Breast epithelium (tissue), 4 donors: ENCODE data around the gene NXN. TPM values are rescaled to one million over a fixed set of nuclear protein-coding genes. Genes with fewer than 3 reads are reported as not detected.

ENCODE experiments used
- DNase-seq, 2 donors: peaks; one replicate each; pipeline ENCODE4 v3.0.0-alpha.2; 2019; ENCODE audit warnings: low spot score in 2 of 2
- H3K27ac ChIP-seq, 2 donors: fragments of 200-600 bp; sonication (generic) in 1 of 2; one replicate each; pipeline ENCODE4 v1.5.1; 2016 to 2019; ENCODE audit warnings: mild to moderate bottlenecking in 1 of 2
- H3K27me3 ChIP-seq, 2 donors: fragments of 200-600 bp; sonication (generic) in 1 of 2; one replicate each; pipeline versions ENCODE4 v1.5.1 to v1.6.0; 2017 to 2019; ENCODE audit warnings: control low read depth in 1 of 2, mild to moderate bottlenecking in 1 of 2
- H3K36me3 ChIP-seq: fragments of 200-600 bp; one replicate; pipeline ENCODE4 v1.5.1; 2019
- H3K4me1 ChIP-seq, 2 donors: fragments of 200-600 bp; sonication (generic); one replicate each; pipeline ENCODE4 v1.5.1; 2016 to 2019; ENCODE audit warnings: control low read depth in 1 of 2
- H3K4me3 ChIP-seq, 3 donors: fragments of 200-600 bp; sonication (generic); 1 replicate in 2 of 3; 2 replicates in 1 of 3; pipeline ENCODE4 v1.5.1; 2016 to 2019; ENCODE audit warnings: mild to moderate bottlenecking in 3 of 3, moderate library complexity in 2 of 3
- H3K9me3 ChIP-seq, 2 donors: fragments of 200-600 bp; sonication (generic) in 1 of 2; one replicate each; pipeline ENCODE4 v1.5.1; 2016 to 2019; ENCODE audit warnings: control low read depth in 1 of 2
- POLR2A ChIP-seq: fragments of 450-650 bp; IDR thresholded peaks from one replicate; pipeline ENCODE4 v1.6.1; 2016; ENCODE audit warnings: antibody characterized with exemption, mild to moderate bottlenecking, moderate library complexity
- POLR2AphosphoS5 ChIP-seq, 3 donors: sonication (generic); formaldehyde crosslinking; IDR thresholded peaks; one replicate each; pipeline ENCODE4 v1.6.1; 2017; ENCODE audit warnings: antibody characterized with exemption in 3 of 3
- intact Hi-C: fragments of 100-400 bp; cut with DNase I; formaldehyde crosslinking; loops from one replicate; pipeline ENCODE4 v1.15.1; 2023; ENCODE audit warnings: low total_unique reads
- total RNA-seq, 3 donors: library from RNA; depleted of rRNA; stranded (reverse); fragments of >200 nt; gene quantifications; one replicate each; pipeline ENCODE4 v1.1.0, GENCODE V29; 2016
- TF ChIP-seq, protein P1 (sequence below), 3 donors: fragments of 450-650 bp; IDR thresholded peaks; one replicate each; pipeline ENCODE4 v1.5.1; 2016 to 2017; ENCODE audit warnings: antibody characterized with exemption in 3 of 3, mild to moderate bottlenecking in 3 of 3, moderate library complexity in 3 of 3

The NXN gene
- total RNA-seq, 3 donors from 2014 or later = 9.3 to 14.3 (median 12.8) TPM

DNA sequence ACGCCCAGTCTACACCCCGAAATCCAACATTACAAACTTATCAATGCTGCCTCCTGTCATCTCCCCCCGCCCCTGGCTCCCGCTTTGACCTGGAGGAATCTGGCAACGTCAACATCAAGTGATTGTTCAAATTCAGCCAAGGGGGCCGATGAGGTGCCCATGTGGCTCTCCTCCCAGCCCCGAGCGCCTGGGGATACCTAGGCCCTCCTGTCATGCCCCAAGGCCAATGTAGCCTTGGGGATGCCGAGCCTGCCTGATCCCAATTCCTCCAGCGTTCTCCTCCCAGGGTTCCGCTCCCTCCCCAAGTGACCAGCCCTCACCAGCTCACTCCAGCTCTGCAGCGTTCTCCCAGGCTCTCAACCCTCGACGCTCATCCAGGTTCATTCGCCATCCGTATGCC is 59.4 kb downstream of the NXN start:
- H3K27ac ChIP-seq = no peak overlapping the region
- H3K4me3 ChIP-seq = no peak overlapping the region
- no peak for DNase-seq
- no peaks in the 10 kb centered on the region for H3K4me1 ChIP-seq
- TF ChIP-seq POLR2A (no peak), POLR2AphosphoS5 (IDR thresholded peaks at IDR 0.05) (no peak)
- TF ChIP-seq, protein P1, sequence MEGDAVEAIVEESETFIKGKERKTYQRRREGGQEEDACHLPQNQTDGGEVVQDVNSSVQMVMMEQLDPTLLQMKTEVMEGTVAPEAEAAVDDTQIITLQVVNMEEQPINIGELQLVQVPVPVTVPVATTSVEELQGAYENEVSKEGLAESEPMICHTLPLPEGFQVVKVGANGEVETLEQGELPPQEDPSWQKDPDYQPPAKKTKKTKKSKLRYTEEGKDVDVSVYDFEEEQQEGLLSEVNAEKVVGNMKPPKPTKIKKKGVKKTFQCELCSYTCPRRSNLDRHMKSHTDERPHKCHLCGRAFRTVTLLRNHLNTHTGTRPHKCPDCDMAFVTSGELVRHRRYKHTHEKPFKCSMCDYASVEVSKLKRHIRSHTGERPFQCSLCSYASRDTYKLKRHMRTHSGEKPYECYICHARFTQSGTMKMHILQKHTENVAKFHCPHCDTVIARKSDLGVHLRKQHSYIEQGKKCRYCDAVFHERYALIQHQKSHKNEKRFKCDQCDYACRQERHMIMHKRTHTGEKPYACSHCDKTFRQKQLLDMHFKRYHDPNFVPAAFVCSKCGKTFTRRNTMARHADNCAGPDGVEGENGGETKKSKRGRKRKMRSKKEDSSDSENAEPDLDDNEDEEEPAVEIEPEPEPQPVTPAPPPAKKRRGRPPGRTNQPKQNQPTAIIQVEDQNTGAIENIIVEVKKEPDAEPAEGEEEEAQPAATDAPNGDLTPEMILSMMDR (IDR thresholded peaks at IDR 0.05) = no peak
- no peaks in the 10 kb centered on the region for H3K9me3 ChIP-seq
- intact Hi-C loops = no loop called here
- no peaks in the 10 kb centered on the region for H3K36me3 ChIP-seq
- no peaks in the 10 kb centered on the region for H3K27me3 ChIP-seq

DNA sequence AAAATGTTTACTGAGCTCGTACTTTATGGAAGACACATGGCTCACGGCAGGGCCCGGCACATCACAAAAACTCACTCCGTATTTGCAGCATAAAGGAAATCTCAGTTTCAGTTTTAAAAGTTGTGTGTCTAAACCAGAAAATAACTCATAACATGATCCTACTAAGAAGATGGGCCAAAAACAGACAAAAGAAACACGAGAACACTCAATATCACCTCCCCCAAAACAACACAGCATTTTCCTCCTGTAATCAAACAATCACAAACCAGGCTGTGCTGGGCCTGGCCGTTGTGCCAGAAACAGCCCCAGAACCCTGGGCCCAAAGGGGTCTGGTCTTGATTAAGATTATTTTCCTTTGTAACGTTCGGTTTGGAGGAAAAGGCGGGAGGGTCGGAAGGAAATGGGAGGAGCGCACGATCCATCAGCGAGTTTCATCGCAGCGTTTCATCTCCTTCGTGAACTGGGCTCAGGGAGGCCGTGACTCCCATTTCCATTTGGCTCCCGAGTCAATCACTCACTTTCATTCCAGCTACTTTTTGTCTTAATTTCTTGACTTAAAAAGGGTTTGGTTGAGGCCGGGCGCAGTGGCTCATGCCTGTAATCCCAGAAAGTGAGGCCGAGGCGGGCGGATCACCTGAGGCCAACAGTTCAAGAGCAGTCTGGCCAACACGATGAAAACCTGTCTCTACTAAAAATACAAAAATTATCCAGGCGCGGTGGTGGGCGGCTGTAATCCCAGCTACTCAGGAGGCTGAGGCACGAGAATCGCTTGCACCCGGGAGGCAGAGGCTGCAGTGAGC is 61.4 kb downstream of the NXN start:
- Histone ChIP-seq H3K4me3 (peak overlapping the region in 2 of 3 donors; percentile 20 to 34), H3K27ac (peak overlapping the region; percentile 87 to 91), H3K27me3 (no peaks in the 10 kb centered on the region), H3K4me1 (no peaks in the 10 kb centered on the region), H3K9me3 (no peaks in the 10 kb centered on the region), H3K36me3 (no peaks in the 10 kb centered on the region)
- TF ChIP-seq, protein P1 (IDR thresholded peaks at IDR 0.05) = no peak
- peak in 2 of 3 donors; percentile 19 to 20 for TF ChIP-seq POLR2AphosphoS5 (IDR thresholded peaks at IDR 0.05)
- DNase-seq = no peak
- intact Hi-C loops = no loop called here

DNA sequence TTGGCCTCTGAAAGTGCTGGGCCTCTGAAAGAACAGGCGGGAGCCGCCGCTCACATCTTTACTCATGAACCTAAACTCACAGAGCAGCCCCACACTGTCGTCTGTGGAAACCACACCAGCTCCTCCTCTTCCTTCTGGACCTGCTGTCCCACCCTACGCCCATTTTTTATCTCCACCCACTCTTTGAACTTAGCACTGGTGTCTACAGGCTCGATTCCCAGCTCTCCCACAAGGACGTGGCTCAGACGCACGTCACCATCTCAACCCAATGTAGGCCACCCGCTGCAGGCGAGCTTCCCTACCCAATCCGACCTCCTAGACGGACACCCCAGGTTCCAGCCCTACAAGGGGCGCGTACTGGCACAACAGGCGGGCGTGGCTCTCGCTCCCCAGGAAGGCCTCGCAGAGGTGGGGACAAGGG is 62.2 kb downstream of the NXN start:
- no peak for DNase-seq
- TF ChIP-seq POLR2A (no peak), POLR2AphosphoS5 (IDR thresholded peaks at IDR 0.05) (no peak)
- TF ChIP-seq, protein P1 (IDR thresholded peaks at IDR 0.05) = no peak
- Histone ChIP-seq H3K27ac (peak overlapping the region; percentile 87 to 91), H3K4me3 (peak overlapping the region in 2 of 3 donors; percentile 20 to 34), H3K27me3 (no peaks in the 10 kb centered on the region), H3K36me3 (no peaks in the 10 kb centered on the region), H3K4me1 (no peaks in the 10 kb centered on the region), H3K9me3 (no peaks in the 10 kb centered on the region)
- intact Hi-C loops = no loop called here

DNA sequence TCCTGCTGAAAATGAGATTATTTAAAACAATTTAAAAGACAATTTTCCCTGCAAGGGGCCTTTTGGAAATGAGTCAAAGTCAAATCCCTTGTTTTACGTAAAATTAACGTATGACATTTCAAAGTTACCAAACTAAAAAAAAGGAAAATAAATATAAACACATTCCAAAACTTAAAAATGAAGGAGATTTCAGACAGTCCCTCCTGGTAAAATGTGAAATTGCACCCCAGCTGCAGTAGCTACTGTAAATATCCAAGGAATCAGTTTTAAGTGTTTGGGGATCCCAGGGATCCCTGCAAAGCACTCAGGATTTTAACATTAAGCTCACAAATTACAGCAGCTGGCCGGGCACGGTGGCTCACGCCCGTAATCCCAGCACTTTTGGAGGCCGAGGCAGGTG is 63.3 kb downstream of the NXN start:
- no peak for TF ChIP-seq POLR2AphosphoS5 (IDR thresholded peaks at IDR 0.05)
- no peak for TF ChIP-seq POLR2A
- TF ChIP-seq, protein P1 (IDR thresholded peaks at IDR 0.05) = no peak
- H3K4me1 ChIP-seq = no peaks in the 10 kb centered on the region
- H3K9me3 ChIP-seq = no peaks in the 10 kb centered on the region
- intact Hi-C loops = no loop called here
- H3K4me3 ChIP-seq = no peak overlapping the region
- H3K27me3 ChIP-seq = no peaks in the 10 kb centered on the region
- no peaks in the 10 kb centered on the region for H3K36me3 ChIP-seq
- DNase-seq = no peak
- H3K27ac ChIP-seq = peak overlapping the region; percentile 84 to 87

DNA sequence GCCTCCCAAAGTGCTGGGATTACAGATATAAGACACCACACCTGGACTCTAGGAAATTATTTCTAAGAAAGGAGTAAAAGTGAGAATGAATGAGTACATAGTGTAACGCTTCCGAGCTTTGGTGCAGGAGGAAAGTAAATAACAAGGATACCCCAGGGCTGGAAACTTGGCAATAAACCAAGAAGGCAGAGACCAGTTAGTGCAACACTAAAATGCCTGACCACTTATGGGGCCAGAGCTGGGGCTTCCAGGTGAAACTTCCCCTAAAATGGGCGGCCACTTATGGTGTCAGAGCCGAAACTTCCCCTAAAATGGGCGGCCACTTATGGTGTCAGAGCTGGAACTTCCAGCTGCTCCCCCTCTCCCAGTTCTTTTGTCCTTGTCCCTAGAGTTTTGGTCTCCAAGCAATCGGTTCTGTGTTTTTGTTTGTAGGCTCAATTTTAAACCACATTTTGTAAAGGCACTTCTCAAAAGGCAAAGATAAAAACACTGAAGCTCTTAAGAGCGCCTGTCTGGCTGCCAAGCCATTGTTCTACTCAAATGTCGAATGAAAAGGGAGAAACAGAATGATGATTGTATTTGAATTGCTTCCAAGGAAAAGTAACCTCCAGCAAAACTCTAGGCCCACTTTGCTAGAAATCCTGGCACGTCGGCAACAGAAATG is 63.9 kb downstream of the NXN start:
- Histone ChIP-seq H3K27ac (peak overlapping the region; percentile 84 to 87), H3K9me3 (no peaks in the 10 kb centered on the region), H3K4me1 (no peaks in the 10 kb centered on the region), H3K36me3 (no peaks in the 10 kb centered on the region), H3K4me3 (no peak overlapping the region), H3K27me3 (no peaks in the 10 kb centered on the region)
- peak in 1 of 2 donors; percentile 86 for DNase-seq
- intact Hi-C loops = no loop called here
- TF ChIP-seq POLR2A (no peak), POLR2AphosphoS5 (IDR thresholded peaks at IDR 0.05) (peak in 1 of 3 donors; percentile 21)
